Prostate gland (tissue), 2 donors: Measurements from ENCODE around the gene PAPOLA. TPM values are rescaled to one million over a fixed set of nuclear protein-coding genes. Genes with fewer than 3 reads are reported as not detected.

Experiments used
- DNase-seq: peaks from one replicate; pipeline ENCODE4 v3.0.0-alpha.2; 2019; ENCODE audit warnings: low spot score
- H3K27ac ChIP-seq, 2 donors: fragments of 200-600 bp; sonication (generic); 2 replicates each; pipeline ENCODE4 v1.5.1; 2017 to 2019
- H3K27me3 ChIP-seq: fragments of 200-600 bp; sonication (generic); replicated peaks from 2 replicates; pipeline ENCODE4 v1.5.1; 2019; ENCODE audit not compliant: insufficient read depth
- H3K36me3 ChIP-seq, 2 donors: fragments of 200-600 bp; sonication (generic); 1 replicate in 1 of 2; 2 replicates in 1 of 2; pipeline versions ENCODE4 v1.5.1 to v1.8.1; 2017 to 2019
- H3K4me1 ChIP-seq: fragments of 200-600 bp; sonication (generic); replicated peaks from 2 replicates; pipeline ENCODE4 v1.5.1; 2019
- H3K4me3 ChIP-seq, 2 donors: fragments of 200-600 bp; sonication (generic); 2 replicates each; pipeline ENCODE4 v1.5.1; 2017 to 2019
- H3K9me3 ChIP-seq: fragments of 200-600 bp; sonication (generic); 2 replicates; pipeline ENCODE4 v1.5.1; 2017
- CTCF ChIP-seq, 4 experiments: fragments of 200-600 bp in 2 of 4; fragments of 450-650 bp in 2 of 4; sonication (generic) in 2 of 4; IDR thresholded peaks; 1 replicate in 3 of 4; 2 replicates in 1 of 4; pipeline ENCODE4 v1.5.1; 2016 to 2019; ENCODE audit warnings: antibody characterized with exemption in 4 of 4, mild to moderate bottlenecking in 2 of 4, moderate library complexity in 2 of 4
- POLR2A ChIP-seq: fragments of 450-650 bp; IDR thresholded peaks from one replicate; pipeline ENCODE4 v1.6.1; 2016; ENCODE audit warnings: antibody characterized with exemption, mild to moderate bottlenecking
- POLR2AphosphoS5 ChIP-seq: sonication (generic); formaldehyde crosslinking; IDR thresholded peaks from one replicate; pipeline ENCODE4 v1.6.1; 2017; ENCODE audit warnings: antibody characterized with exemption
- WGBS: methylation state at CpG from one replicate; pipeline ENCODE4 v1.1.5; 2018; 5-methylcytosine and 5-hydroxymethylcytosine counted together
- intact Hi-C: fragments of 100-400 bp; cut with DNase I; formaldehyde crosslinking; loops from one replicate; pipeline ENCODE4 v1.14.2; 2022
- total RNA-seq, 2 donors: library from RNA; depleted of rRNA; stranded (reverse); fragments of >200 nt; gene quantifications; one replicate each; pipeline ENCODE4 v1.1.0, GENCODE V29; 2016

The PAPOLA gene
- total RNA-seq, 2 donors from 2014 or later, result 98.1 to 130 TPM

DNA sequence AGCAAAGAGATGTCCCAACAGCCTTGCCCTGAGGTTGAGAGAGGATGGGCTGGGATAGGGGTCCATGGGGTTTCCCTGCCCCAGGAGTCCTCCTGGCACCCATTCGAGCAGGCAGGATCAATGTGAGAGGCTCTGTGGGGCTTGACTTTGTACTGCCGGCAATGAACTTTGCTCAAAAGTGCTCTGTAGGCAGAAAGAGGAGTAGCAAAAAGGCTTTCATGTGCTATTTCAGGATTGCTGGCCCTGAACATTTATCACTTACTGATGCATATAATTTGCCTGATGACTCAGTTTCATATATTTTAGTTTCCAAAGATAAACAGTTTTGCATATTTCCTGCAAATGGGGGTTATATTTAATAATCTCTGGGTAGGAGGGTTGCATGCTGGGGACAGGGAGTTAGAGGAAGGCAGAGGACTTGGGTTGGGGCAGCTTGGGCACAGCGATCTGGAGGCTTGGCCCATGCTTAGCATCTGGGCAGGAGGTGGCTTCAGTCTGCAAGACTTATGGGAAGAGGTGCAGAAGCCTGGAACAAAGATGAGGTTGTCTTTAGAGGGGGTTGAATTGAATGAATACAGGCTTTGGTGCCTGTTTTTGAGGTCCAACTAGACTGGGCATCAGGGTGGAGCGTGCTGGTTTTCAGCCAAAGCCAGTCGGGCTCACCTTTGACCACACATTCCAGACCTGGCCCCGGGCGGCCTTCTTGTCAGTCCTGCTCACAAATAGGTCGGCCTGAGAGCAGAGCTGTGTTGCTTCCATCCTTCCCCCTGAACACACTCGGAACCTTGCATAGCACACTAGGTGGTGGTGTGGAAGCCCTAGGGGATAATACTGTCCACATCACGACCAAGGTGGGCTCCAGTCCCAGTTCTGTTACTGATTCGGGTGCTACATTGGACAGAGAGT lies 101.4 kb downstream of the PAPOLA start:
- no peak for TF ChIP-seq POLR2AphosphoS5
- no peak for TF ChIP-seq POLR2A
- TF ChIP-seq CTCF (IDR thresholded peaks at IDR 0.05), result no peak
- Histone ChIP-seq H3K36me3 (no peaks in the 10 kb centered on the region), H3K4me1 (no peaks in the 10 kb centered on the region), H3K4me3 (no peak overlapping the region), H3K27me3 (peaks cover 2% of the 10 kb centered on the region), H3K9me3 (no peaks in the 10 kb centered on the region), H3K27ac (no peak overlapping the region)
- intact Hi-C loops, result no loop called here
- no peak for DNase-seq
- 77% methylated on average over 11 of the region's 11 CpGs for WGBS

DNA sequence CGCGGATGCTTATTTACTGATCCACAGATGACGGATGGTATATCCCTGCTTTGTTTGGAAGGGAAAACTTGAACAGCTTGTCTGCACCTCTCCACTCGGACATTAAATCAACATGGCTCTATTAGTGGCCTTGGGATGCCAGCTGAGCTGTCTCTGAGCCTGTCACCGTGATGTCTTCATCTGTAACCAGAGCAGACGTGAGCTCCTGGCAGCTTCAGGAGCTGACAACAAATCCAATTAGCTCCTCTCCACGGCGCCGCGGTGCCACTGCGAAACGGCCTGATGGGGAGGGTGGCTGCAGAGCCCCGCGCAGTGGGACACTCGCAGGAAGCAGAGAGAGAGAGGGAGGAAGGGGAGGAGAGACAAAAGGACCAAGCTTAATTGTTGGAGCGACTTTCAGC lies 112.3 kb downstream of the PAPOLA start:
- Histone ChIP-seq H3K36me3 (no peaks in the 10 kb centered on the region), H3K4me3 (no peak overlapping the region), H3K4me1 (no peaks in the 10 kb centered on the region), H3K27ac (no peak overlapping the region), H3K27me3 (no peaks in the 10 kb centered on the region), H3K9me3 (no peaks in the 10 kb centered on the region)
- no peak for TF ChIP-seq POLR2A
- 37% methylated on average over 16 of the region's 16 CpGs for WGBS
- no peak for DNase-seq
- intact Hi-C loops, result no loop called here

GRCh38 chr14:96616161-96616721 lies 114.1 kb downstream of the PAPOLA start:
- no peak for TF ChIP-seq POLR2AphosphoS5
- no peak for TF ChIP-seq POLR2A
- TF ChIP-seq CTCF (IDR thresholded peaks at IDR 0.05), result no peak
- H3K9me3 ChIP-seq, result no peaks in the 10 kb centered on the region
- DNase-seq, result no peak
- H3K36me3 ChIP-seq, result no peaks in the 10 kb centered on the region
- intact Hi-C loops, result no loop called here
- WGBS, result 65% methylated on average over 14 of the region's 14 CpGs
- H3K4me3 ChIP-seq, result no peak overlapping the region
- H3K27ac ChIP-seq, result no peak overlapping the region
- H3K27me3 ChIP-seq, result no peaks in the 10 kb centered on the region
- no peaks in the 10 kb centered on the region for H3K4me1 ChIP-seq

Other genes with a start within 250 kb of the PAPOLA start
- 1 to 10 TPM in 1 of 2 donors, not detected in 1; 2.3 TPM for gene BDKRB1, start 246.2 kb upstream of the PAPOLA start, total RNA-seq
- gene ATG2B, start 139.0 kb upstream of the PAPOLA start, total RNA-seq, result 10 to 100 TPM; 24.5 to 43.3 TPM
- gene GSKIP, start 138.9 kb upstream of the PAPOLA start, total RNA-seq, result 10 to 100 TPM; 10.7 to 28.9 TPM
- gene AK7, start 110.3 kb upstream of the PAPOLA start, total RNA-seq, result 1 to 10 TPM; 3.3 to 4.0 TPM